NCI-H1436 treated with DMSO at 0.1 percent for 48 hours (cell line): ENCODE measurements around the gene ZNF618.
"Not testable (repeated sequence)": the region's sequence is repeated elsewhere in the genome, so short reads cannot be mapped to it uniquely, and the experiment has no call there.

ENCODE experiments used
- DNase-seq: peaks from one replicate; lab custom pipeline; 2025; lab: John Stamatoyannopoulos, UW

ZNF618 gene

DNA sequence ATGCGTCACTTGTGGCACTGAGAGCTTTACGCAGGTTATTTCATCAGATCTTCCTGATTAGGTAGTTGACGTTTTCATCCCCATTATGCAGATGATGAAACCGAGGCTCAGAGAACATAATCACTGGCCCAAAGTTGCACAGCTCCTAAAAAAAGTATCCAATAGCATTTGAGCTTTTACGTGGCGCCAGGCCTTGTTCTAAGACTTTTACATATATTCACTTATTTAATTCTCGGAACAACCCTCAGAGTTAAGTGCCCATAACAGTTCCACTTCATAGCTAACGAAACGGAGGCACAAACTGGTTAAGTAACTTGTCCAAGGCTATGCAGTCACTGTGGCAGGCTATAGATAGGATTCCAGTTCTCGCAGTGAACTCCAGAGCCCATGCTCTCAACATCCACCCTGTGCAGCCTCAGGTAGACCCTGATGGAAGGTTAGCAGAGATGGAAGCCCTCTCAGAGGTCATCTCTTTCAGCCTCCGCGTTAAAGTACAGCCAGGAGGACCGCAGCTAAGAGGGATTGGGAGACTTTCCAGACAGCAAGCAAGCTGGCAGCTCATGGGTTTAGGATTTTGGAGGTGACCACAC is 162.7 kb downstream of the ZNF618 start:
- no peak for DNase-seq

DNA sequence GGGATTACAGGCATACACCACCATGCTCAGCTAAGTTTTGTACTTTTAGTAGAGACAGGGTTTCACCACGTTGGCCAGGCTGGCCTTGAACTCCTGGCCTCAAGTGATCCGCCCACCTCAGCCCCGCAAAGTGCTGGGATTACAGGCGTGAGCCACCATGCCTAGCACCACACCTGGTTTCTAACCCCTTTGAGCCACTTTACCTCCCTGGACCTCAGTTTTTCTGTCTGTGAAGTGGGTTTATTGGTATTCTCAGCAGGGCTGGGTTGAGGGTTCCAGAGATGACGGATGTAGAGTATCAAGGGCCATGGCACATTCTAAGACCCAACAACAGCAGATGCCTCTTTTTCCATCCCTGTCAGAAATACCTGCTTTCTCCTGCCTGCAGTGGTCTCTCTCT is 163.4 kb downstream of the ZNF618 start:
- DNase-seq, result no peak

DNA sequence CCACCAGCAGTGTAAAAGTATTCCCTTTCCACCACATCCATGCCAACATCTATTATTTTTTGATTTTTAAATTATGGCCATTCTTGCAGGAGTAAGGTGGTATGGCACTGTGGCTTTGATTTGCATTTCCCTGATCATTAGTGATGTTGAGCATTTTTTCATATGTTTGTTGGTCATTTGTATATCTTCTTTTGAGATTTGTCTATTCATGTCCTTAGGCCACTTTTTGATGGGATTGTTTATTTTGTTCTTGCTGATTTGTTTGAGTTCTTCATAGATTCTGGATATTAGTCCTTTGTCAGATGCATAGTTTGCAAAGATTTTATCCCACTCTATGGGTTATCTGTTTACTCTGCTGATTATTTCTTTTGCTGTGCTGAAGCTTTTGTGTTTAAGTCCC is 167.6 kb downstream of the ZNF618 start:
- DNase-seq, result not testable (repeated sequence)

DNA sequence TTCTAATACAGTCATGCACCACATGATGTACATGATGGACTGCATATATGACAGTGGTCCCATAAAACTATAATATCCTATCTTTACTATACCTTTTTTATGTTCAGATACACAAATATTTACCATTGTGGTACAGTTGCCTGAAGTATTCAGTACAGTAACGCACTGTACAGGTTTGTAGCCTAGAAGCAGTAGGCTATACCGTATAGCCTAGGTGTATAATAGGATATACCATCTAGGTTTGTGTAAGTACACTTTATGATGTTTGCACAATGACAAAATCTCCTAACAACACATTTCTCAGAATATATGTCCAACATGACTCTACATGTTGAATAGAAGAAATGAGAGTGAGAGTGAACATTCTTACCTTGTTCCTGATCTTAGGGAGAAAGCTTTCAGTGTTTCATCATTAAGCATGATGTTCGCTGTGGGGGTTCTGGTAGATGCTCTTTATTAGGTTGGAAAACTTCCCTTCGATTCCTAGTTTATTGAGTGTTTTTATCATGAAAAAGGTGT is 170.2 kb downstream of the ZNF618 start:
- DNase-seq, result no peak

DNA sequence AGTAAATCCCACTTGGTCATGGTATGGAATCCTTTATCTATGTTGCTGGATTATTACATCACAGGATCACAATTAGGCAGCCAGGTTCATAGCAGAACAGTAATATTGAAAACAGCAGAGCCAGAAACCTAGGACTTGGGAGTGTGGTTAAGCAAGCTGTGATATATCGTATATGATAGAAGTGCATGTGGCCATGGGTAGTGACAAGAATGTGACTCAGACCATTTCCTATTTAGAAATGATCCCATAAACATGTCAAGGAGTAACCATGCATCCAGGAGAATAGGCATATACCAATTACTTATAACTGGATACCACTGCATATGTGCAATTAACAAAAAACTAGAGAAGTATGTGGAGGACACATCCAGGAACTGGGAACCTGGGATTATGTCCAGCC is 170.8 kb downstream of the ZNF618 start:
- DNase-seq, result no peak

DNA sequence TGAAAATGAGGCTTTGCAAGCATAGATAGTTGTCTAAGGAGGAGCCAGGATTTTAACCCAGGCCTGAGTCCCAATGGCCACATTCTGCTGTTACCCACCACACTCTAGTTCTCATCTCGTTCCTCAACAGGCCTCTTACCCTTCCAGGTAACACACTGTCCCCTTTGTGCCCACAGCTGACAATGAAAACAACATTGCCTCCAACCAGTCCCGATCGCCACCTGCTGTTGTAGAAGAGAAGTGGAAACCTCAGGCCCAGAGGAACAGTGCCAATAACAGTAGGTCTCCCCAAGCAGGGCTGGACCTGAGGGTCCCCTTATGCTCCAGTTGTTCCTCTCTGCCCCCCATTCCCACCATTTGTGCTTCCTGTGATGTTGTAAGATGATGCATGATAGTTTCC is 171.6 kb downstream of the ZNF618 start:
- DNase-seq, result no peak

DNA sequence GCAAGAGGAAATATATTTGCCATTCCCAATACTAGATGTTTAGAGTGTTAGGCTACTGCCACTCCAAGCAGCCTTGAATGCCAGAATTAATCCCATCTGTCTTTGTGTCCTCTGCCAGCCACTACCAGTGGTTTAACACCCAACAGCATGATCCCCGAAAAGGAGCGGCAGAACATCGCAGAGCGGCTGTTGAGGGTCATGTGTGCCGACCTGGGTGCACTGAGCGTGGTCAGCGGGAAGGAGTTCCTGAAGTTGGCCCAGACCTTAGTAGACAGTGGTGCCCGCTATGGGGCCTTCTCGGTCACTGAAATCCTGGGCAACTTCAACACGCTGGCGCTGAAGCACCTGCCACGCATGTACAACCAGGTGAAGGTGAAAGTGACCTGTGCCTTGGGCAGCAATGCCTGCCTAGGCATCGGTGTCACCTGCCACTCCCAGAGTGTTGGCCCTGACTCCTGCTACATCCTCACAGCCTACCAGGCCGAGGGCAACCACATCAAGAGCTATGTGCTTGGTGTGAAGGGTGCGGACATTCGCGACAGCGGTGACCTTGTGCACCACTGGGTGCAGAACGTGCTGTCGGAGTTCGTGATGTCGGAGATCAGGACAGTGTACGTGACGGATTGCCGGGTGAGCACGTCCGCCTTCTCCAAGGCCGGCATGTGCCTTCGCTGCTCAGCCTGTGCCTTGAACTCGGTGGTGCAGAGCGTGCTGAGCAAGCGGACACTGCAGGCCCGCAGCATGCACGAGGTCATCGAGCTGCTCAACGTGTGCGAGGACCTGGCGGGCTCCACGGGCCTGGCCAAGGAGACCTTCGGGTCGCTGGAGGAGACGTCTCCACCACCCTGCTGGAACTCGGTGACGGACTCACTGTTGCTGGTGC is 172.7 kb downstream of the ZNF618 start:
- DNase-seq, result no peak

DNA sequence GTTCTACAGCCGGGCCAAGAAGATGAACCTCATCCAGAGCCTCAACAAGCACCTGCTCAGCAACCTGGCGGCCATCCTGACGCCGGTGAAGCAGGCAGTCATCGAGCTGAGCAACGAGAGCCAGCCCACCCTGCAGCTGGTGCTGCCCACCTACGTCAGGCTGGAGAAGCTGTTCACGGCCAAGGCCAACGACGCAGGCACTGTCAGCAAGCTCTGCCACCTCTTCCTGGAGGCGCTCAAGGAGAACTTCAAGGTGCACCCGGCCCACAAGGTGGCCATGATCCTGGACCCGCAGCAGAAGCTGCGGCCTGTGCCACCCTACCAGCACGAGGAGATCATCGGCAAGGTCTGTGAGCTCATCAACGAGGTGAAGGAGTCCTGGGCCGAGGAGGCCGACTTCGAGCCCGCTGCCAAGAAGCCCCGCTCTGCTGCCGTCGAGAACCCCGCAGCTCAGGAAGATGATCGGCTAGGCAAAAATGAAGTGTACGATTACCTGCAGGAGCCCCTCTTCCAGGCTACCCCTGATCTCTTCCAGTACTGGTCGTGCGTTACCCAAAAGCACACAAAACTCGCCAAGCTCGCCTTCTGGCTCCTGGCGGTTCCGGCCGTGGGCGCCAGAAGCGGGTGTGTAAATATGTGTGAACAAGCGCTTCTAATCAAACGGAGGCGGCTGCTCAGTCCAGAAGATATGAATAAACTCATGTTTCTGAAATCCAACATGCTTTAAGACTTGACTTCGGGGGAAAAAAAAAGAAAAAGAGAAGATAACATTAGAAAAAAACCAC is 173.5 kb downstream of the ZNF618 start:
- no peak for DNase-seq

DNA sequence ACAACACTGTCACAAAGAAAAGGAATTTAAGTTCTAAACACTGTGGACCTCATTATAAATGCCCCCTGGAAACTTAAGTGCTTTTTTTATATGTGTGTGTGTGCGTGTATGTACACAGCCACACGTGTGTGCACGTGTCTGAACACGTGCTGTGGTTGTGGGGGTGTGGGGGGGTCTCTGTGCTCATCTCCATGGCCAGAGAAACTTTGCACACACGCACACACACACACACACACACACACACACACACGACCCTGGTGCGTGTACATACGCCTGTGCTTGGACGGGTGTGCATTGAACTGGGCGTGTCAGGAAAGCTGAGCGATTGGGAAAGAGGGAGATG is 174.1 kb downstream of the ZNF618 start:
- DNase-seq, result no peak

DNA sequence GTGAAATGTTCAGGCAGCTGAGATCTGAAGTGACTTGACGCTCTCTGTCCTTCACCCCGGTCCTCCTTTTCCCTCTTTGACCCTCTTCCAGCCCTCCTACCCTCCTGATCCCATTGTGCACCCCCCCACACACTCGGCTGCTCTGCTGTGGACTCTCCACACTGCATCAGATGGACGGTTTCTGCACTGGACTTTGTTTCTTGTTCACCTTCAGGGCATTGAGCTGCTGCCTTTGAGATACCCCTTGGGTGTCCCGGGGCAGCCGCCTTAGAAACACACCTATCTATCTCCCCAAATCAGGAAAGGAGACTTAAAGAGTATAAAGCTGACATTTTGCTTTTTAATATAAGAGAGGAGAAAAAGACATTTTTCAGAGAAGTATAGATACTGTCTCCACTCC is 174.5 kb downstream of the ZNF618 start:
- no peak for DNase-seq

DNA sequence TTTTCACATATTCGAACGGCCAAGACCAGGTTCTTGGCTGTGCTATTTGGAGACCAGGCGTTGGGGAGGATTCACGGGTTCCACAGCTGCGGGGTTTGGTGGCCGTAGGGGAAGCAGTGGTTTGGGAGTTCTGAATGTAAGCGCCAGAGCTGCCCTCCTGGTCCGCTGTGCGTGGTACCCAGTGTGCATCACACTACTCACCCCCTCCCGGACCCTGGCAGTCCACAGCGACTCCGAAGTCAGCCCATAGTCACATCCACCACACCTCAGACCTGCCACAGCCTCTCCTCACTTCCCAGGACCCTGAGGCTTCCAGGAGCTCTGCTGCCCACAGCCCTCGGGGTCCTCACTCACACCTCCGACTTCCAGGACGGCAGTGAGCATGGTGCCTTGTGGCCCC is 175.2 kb downstream of the ZNF618 start:
- no peak for DNase-seq

DNA sequence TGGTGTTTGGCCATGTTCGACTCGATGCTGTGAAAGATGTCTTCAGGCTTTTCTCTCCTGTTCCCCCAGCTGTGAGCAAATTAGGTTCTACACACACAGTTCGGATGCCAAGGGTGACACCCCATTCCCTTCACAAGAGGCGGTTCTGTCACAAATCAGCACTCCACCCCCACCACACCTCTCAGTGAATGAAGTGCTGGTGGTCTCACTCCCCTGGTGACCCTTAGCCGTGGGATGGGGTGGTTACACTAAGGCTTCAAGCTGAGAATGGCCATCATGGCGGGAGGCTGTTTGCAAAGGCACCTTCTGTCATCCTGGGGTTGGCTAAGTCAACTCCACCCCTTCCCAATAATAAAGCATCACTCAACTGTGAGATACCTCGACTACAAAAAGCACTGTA is 175.6 kb downstream of the ZNF618 start:
- DNase-seq, result no peak

DNA sequence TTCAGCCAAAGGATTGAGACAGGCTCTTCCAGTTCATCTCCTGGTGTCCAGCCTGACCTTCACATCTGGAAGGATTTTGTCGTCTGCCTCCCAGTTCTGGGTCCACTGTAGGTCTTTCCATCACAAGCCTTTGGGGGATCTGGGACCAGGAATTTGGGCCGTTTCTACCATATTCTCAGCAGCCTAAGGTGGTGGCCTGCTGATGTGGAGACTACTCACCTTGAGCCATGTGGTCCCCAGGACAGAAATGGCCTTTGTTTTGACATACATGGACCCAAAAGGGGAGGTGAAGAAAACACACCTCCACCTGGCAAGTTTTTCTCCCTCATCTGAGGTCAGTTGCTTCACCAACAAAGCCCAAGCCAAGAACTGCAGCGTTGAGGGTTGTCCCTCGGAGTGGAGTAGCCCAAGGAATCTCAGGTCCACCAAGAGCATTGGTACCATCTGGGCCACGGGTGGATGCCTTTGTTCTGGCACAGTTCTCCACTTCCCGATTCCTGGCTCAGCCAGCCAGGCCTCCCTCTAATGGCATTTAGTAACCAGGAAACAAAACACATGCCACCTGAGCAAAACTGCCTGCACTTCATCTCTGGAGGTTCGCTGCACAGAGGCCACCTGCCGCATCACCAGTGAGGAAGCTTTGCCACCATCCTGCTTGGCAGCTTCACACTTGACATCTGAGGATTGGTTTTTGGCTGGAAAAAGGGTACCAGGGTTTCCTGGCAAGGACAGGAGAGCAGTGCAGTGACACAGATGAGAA is 177.3 kb downstream of the ZNF618 start:
- DNase-seq, result no peak

DNA sequence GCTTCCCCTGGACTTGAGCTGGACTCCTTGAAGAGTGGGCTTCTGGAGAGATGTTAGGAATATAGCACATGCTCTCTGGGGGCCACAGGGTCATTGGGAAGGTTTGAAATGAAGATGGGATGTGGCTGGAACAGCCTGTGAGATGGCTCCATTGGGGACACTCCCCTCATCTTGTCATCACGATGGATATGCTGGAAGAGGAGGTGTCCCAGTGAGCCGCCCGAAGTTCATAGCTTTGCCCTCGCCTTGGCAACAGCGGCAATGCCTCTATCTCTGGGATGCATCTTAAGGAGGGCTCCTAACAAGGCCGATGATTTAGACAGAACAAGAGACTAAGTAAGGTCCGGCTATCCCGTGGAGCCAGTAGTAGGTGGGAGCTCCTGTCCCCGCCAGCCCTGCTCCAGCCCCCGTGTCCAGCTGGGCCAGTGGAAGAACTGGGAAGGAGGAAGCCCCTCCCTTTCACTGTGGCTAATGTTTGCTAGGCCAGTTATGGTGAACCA is 178.1 kb downstream of the ZNF618 start:
- DNase-seq, result no peak

DNA sequence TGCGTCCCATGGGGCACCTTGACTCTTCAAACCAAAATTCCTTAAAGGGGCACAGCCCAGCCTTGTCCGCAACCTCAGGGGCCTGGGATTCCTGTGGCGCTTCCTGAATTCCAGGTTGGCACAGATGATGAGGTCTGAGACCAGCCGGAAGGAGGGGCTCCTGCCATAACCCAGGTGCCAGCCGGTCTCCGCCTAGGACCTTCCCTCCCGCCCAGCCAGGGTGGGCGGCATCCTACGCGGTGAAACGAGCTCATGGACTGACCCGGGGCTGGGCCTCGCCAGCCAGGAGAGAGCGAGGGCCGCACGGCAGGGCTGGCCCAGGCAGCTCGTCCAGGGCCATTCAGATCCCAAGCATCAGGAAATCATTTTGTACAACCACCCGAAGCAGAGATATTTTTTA is 179.0 kb downstream of the ZNF618 start:
- DNase-seq, result no peak

DNA sequence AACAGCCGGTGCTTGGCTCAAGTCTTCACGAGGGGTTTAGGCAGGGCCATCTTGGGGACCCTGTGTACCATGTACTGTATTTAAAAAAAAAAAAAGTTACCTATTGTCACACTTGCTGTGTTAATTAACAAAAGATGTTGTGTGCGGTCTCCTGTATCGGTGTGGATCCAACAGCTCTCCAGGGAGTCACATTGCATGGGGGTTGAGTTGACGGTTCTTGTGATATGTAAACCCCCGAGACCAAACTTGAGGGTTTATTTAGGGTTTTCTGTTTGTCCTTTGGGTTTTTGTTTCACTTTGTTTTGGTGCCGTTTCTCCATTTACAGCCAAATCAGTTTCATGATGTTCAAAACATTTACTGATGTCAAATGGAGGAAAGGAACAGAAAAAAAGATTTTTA is 179.8 kb downstream of the ZNF618 start:
- DNase-seq, result no peak

DNA sequence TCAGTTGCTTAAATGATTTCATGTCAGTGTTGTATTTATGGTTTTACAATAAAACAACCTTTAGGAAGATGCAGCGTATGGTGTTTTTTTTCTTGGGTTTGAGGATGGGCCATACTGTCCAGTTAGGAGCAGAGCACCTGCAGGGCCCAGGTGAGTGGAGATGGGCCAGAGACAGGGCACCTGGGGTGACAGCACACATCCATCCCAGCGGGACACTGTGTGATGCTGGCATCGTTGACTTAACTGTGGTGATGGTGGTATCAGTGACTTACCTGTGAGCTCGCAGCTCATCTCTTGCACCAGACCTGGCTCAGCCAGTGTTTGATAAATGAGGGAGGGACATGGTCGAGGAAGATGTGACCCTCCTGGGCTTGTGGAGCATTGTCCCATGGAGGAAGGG is 180.4 kb downstream of the ZNF618 start:
- no peak for DNase-seq

DNA sequence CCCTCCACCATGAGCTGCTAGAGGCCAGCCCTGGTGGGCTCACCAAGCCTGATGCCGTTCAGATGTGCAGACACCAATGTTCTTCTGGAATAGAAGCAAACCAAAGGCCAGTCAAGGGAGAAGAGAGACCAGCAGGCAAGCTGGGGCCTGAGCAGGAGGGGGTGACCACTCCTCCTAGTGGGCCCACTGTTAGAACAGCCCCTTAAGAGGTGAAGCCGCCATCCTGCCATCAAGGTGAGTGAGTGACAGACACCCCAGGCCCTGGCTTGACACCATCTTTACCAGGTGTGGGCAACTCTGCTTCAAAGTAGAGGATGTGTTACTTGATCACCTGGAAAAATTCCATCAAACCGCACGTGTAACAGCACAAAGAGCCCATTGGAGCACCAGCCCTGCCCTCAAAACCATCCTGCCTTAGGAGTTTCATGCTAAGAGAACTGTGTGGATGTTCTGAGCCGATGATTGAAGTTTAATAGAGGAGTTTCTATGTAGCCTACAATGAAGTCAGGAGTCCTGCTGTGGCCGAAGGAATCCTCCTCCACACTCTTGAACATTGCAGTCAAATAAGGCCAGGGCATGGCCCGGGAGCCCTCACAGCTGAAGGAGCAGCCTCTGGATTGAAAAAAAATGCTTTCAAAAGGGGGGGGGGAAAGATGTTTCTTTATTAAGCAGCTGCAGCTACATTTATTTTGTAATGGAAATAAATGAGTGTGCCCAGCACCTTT is 181.2 kb downstream of the ZNF618 start:
- DNase-seq, result no peak

DNA sequence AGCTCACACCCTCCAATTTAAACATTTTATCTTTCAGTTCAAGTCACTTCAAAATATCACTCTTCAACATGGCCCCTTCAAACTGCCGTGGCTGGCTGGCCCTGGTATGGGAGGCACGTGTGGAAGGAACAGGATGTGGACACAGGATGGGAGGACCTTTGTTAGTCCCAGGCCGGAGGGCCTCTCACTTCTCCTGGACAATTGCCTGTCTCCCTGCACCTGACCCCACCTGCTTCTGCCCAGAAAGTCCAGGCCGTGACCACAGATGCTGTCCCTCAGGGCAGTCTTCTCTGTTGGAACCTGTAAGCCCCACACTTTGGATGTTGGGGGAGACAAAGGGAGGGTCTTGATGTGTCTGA is 182.6 kb downstream of the ZNF618 start:
- no peak for DNase-seq

DNA sequence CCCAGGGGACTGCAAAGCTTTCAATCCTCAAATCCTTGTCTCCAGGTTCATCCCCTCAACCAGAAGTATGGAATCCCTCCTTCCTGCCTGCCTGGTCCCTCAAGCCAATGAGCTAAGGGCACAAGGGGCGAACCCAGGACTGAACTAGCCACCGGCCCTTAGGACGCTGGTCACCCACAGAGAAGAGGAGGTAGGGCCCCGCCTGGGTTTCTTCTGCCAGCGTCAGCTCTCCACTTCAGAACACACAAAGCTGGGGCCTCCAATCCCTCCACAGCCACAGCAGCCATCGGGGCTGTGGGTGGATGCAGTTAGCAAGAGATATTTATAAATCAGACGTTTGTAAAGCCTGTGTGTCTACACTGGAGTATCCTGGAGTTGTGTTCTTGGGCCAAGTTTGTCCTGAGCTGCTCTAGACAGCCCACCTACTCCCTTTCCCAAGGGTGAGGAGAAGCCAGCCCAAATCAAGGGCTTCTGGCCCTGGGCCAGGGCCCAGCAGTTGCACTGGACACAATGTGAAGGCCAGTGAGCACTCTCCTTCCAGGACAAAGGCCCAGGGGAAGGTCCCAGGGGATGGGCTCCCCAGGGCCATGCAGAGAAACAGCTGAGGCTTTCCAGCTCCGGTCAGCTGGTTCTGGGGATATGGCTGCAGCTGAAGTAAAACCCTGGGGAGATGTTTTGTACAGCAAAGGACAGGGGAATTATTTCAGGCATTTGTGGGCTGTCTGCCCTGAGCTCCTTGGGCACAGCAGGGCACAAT is 183.1 kb downstream of the ZNF618 start:
- DNase-seq, result no peak

DNA sequence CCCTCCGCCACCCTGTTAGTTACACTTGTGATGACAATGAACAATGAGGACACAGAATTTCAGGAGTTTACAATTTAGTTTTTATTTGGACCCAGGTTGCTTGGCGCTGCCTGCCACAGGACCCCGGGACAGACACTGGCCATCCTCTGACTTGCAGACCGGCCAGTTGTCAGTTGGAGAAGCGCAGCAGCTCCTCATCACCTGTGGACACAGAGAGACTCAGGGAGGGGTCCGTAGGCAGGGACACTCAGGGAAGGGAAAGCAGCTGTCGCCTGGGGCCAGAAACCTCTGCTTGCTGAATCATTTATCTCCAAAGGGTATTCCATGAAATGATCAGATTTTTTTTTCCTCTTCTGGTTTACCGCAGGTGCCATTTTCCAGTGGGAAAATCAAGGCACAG is 184.0 kb downstream of the ZNF618 start:
- no peak for DNase-seq
